Breast epithelium (tissue), 3 donors: ENCODE results near the gene REC114.

Source experiments
- POLR2A ChIP-seq: fragments of 450-650 bp; IDR thresholded peaks from one replicate; pipeline ENCODE4 v1.6.1; 2016; ENCODE audit warnings: antibody characterized with exemption, mild to moderate bottlenecking, moderate library complexity
- POLR2AphosphoS5 ChIP-seq, 3 donors: sonication (generic); formaldehyde crosslinking; IDR thresholded peaks; one replicate each; pipeline ENCODE4 v1.6.1; 2017; ENCODE audit warnings: antibody characterized with exemption in 3 of 3
- TF ChIP-seq, protein P1 (sequence below), 3 donors: fragments of 450-650 bp; IDR thresholded peaks; one replicate each; pipeline ENCODE4 v1.5.1; 2016 to 2017; ENCODE audit warnings: antibody characterized with exemption in 3 of 3, mild to moderate bottlenecking in 3 of 3, moderate library complexity in 3 of 3

DNA sequence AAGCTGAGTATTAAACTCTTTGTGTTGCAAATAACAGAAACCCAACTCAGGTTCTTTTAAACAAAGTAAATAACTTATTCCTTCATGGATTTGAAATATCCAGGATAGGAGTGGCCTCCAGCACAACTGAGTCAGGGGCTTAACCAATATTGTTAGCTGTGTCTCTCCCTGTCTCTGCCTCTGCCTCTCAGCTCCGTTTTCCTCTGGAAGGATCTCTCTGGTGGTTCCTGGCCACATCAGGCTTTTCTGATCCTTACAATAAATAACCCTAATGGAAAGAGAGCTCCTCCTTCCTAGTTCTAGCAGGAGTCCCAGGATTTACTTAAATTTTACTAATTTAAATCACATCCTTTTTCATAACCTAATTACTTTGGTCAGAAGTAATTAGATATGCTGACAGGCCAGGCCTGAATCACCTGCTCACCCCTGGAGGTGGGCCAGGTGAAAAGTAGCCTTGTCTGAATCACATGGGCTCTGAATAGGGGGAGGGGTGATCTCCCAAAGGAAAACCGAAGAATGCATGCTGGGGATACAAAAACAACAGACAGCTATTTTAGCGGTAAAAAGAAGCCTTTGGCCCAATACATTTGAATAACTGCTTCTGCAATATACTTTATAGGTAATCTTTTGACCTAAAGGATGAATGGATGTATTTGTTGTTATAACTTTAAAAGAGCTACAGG is 75.4 kb downstream of the REC114 start:
- TF ChIP-seq, protein P1, sequence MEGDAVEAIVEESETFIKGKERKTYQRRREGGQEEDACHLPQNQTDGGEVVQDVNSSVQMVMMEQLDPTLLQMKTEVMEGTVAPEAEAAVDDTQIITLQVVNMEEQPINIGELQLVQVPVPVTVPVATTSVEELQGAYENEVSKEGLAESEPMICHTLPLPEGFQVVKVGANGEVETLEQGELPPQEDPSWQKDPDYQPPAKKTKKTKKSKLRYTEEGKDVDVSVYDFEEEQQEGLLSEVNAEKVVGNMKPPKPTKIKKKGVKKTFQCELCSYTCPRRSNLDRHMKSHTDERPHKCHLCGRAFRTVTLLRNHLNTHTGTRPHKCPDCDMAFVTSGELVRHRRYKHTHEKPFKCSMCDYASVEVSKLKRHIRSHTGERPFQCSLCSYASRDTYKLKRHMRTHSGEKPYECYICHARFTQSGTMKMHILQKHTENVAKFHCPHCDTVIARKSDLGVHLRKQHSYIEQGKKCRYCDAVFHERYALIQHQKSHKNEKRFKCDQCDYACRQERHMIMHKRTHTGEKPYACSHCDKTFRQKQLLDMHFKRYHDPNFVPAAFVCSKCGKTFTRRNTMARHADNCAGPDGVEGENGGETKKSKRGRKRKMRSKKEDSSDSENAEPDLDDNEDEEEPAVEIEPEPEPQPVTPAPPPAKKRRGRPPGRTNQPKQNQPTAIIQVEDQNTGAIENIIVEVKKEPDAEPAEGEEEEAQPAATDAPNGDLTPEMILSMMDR (IDR thresholded peaks at IDR 0.05) = no peak
- TF ChIP-seq POLR2A (no peak), POLR2AphosphoS5 (IDR thresholded peaks at IDR 0.05) (no peak)
